Brain microvascular endothelial cell (primary cell): Measurements from ENCODE around the gene NIP7.

Experiments used
- DNase-seq: peaks from one replicate; pipeline ENCODE4 v3.0.0-alpha.2; 2020
- H3K27ac ChIP-seq: fragments of 250-450 bp; sonication (Bioruptor Pico); 2 replicates; pipeline ENCODE4 v1.5.1; 2020; ENCODE audit warnings: mild to moderate bottlenecking, moderate library complexity
- H3K27me3 ChIP-seq: fragments of 250-450 bp; sonication (Bioruptor Pico); replicated peaks from 2 replicates; pipeline ENCODE4 v1.5.1; 2020; ENCODE audit warnings: mild to moderate bottlenecking
- H3K36me3 ChIP-seq: fragments of 250-450 bp; sonication (Bioruptor Pico); replicated peaks from 2 replicates; pipeline ENCODE4 v1.5.1; 2020; ENCODE audit warnings: mild to moderate bottlenecking
- H3K4me3 ChIP-seq: 2 replicates; pipeline ENCODE4 v1.5.1; 2011; ENCODE audit warnings: low read depth, mild to moderate bottlenecking, control low read depth, low read length, moderate library complexity
- CTCF ChIP-seq: IDR thresholded peaks from 2 replicates; pipeline ENCODE4 v1.5.1; 2011; ENCODE audit warnings: low read depth, mild to moderate bottlenecking, moderate library complexity, low read length, control low read depth, inconsistent platforms; ENCODE audit errors: missing control alignments
- in situ Hi-C: cut with HindIII; loops from 2 replicates; pipeline ENCODE4 v1.10.0; 2017; ENCODE audit warnings: low sequenced_read_pairs, low pct_ligation_motif_present

Gene NIP7

GRCh38 chr16:69301861-69302260 lies 37.7 kb upstream of the NIP7 start:
- Histone ChIP-seq H3K27ac (no peak overlapping the region), H3K4me3 (no peak overlapping the region), H3K36me3 (peaks cover 12% of the 10 kb centered on the region), H3K27me3 (no peaks in the 10 kb centered on the region)
- in situ Hi-C loops: no loop called here
- TF ChIP-seq CTCF: no peak
- DNase-seq: no peak

- Histone ChIP-seq H3K27me3 (no peaks in the 10 kb centered on the region), H3K36me3 (peaks cover 12% of the 10 kb centered on the region), H3K27ac (no peak overlapping the region), H3K4me3 (no peak overlapping the region)
- in situ Hi-C loops: no loop called here
- TF ChIP-seq CTCF: no peak
- DNase-seq: no peak
Observed at GRCh38 chr16:69302301-69302700, 37.3 kb upstream of the NIP7 start.

GRCh38 chr16:69306031-69306430 lies 33.5 kb upstream of the NIP7 start:
- in situ Hi-C loops: no loop called here

GRCh38 chr16:69307091-69307490 lies 32.5 kb upstream of the NIP7 start:
- no peaks in the 10 kb centered on the region for H3K36me3 ChIP-seq
- in situ Hi-C loops: no loop called here
- H3K4me3 ChIP-seq: no peak overlapping the region
- no peaks in the 10 kb centered on the region for H3K27me3 ChIP-seq
- no peak overlapping the region for H3K27ac ChIP-seq
- DNase-seq: no peak
- no peak for TF ChIP-seq CTCF

More at GRCh38 chr16:69306031-69306430, 33.5 kb upstream of the NIP7 start:
- DNase-seq: no peak
- Histone ChIP-seq H3K27me3 (no peaks in the 10 kb centered on the region), H3K4me3 (no peak overlapping the region), H3K27ac (no peak overlapping the region), H3K36me3 (no peaks in the 10 kb centered on the region)
- no peak for TF ChIP-seq CTCF

- no peak for TF ChIP-seq CTCF
- in situ Hi-C loops: no loop called here
Observed at GRCh38 chr16:69307856-69308255, 31.7 kb upstream of the NIP7 start.

GRCh38 chr16:69309316-69309715 lies 30.3 kb upstream of the NIP7 start:
- TF ChIP-seq CTCF: no peak
- in situ Hi-C loops: no loop called here
- Histone ChIP-seq H3K36me3 (no peaks in the 10 kb centered on the region), H3K27ac (no peak overlapping the region), H3K4me3 (no peak overlapping the region), H3K27me3 (no peaks in the 10 kb centered on the region)
- DNase-seq: no peak

More at GRCh38 chr16:69307856-69308255, 31.7 kb upstream of the NIP7 start:
- no peaks in the 10 kb centered on the region for H3K36me3 ChIP-seq
- no peak overlapping the region for H3K27ac ChIP-seq
- no peak overlapping the region for H3K4me3 ChIP-seq
- no peak for DNase-seq
- no peaks in the 10 kb centered on the region for H3K27me3 ChIP-seq
